ENCODE results near the gene ASH1L.
"Not testable (repeated sequence)": the region's sequence is repeated elsewhere in the genome, so short reads cannot be mapped to it uniquely, and the experiment has no call there.

Gene ASH1L

GRCh38 chr1:155457266-155457665, 105.3 kb downstream of the ASH1L start:
- TF ChIP-seq, protein P1, sequence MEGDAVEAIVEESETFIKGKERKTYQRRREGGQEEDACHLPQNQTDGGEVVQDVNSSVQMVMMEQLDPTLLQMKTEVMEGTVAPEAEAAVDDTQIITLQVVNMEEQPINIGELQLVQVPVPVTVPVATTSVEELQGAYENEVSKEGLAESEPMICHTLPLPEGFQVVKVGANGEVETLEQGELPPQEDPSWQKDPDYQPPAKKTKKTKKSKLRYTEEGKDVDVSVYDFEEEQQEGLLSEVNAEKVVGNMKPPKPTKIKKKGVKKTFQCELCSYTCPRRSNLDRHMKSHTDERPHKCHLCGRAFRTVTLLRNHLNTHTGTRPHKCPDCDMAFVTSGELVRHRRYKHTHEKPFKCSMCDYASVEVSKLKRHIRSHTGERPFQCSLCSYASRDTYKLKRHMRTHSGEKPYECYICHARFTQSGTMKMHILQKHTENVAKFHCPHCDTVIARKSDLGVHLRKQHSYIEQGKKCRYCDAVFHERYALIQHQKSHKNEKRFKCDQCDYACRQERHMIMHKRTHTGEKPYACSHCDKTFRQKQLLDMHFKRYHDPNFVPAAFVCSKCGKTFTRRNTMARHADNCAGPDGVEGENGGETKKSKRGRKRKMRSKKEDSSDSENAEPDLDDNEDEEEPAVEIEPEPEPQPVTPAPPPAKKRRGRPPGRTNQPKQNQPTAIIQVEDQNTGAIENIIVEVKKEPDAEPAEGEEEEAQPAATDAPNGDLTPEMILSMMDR (IDR thresholded peaks at IDR 0.05; ENCODE audit: low read depth, low read length) = no peak
- TF ChIP-seq, protein P2, sequence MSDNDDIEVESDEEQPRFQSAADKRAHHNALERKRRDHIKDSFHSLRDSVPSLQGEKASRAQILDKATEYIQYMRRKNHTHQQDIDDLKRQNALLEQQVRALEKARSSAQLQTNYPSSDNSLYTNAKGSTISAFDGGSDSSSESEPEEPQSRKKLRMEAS (IDR thresholded peaks at IDR 0.05; ENCODE audit: low read depth, low read length) = no peak
- TF ChIP-seq POLR2A (IDR thresholded peaks at IDR 0.05; ENCODE audit: extremely low read depth, insufficient read length) (no peak), MYC (IDR thresholded peaks at IDR 0.05; ENCODE audit: low read depth, low read length) (no peak)
- no peak overlapping the region for H3K4me3 ChIP-seq (ENCODE audit: low read depth, low read length)

GRCh38 chr1:155455588-155456195, 106.9 kb downstream of the ASH1L start:
- TF ChIP-seq, protein P1 (IDR thresholded peaks at IDR 0.05; ENCODE audit: low read depth, low read length) = no peak
- TF ChIP-seq MYC (IDR thresholded peaks at IDR 0.05; ENCODE audit: low read depth, low read length) = no peak
- TF ChIP-seq POLR2A (IDR thresholded peaks at IDR 0.05; ENCODE audit: extremely low read depth, insufficient read length) = no peak
- TF ChIP-seq, protein P2 (IDR thresholded peaks at IDR 0.05; ENCODE audit: low read depth, low read length) = no peak
- no peak overlapping the region for H3K4me3 ChIP-seq (ENCODE audit: low read depth, low read length)
- no peak for DNase-seq (ENCODE audit: low read depth)

More at GRCh38 chr1:155457266-155457665, 105.3 kb downstream of the ASH1L start:
- no peak for DNase-seq (ENCODE audit: low read depth)

DNA sequence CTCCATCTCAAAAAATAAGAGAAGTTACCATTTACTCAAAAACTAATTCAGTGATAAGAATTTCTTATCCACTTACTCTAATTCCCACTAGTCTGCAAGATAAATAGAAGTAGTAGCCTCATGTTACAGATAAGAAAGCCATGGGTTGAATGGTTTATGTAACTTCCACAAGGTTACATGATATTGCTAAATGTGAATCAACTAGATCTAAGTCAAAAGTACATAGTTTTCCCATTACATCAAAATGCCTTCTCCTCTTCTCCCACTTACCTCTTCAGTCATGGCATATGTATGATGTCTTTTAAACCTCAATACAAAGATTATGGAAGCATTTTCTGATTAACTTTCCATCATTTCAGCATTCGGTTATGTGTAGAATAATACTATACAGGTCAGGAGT, 108.5 kb downstream of the ASH1L start:
- H3K4me3 ChIP-seq (ENCODE audit: low read depth, low read length) = no peak overlapping the region
- TF ChIP-seq MYC (IDR thresholded peaks at IDR 0.05; ENCODE audit: low read depth, low read length) (no peak), POLR2A (IDR thresholded peaks at IDR 0.05; ENCODE audit: extremely low read depth, insufficient read length) (no peak)
- TF ChIP-seq, protein P2 (IDR thresholded peaks at IDR 0.05; ENCODE audit: low read depth, low read length) = no peak
- TF ChIP-seq, protein P1 (IDR thresholded peaks at IDR 0.05; ENCODE audit: low read depth, low read length) = no peak
- DNase-seq (ENCODE audit: low read depth) = no peak

DNA sequence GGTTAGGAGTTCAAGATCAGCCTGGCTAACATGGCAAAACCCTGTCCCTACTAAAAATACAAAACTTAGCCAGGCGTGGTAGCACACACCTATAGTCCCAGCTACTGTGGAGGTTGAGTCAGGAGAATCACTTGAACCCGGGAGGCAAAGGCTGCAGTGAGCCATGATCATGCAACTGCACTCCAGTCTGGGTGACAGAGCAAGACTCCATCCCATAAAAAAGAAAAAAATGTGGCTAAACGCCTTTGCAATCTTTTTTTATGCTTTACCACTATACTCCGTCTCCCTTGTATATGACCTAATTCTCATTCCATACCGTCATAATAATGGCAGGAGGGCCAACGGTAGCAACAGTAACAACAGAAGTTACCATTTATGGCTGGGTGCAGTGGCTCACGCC, 109.5 kb downstream of the ASH1L start:
- H3K4me3 ChIP-seq (ENCODE audit: low read depth, low read length) = no peak overlapping the region
- no peak for DNase-seq (ENCODE audit: low read depth)
- no peak for TF ChIP-seq POLR2A (IDR thresholded peaks at IDR 0.05; ENCODE audit: extremely low read depth, insufficient read length)
- no peak for TF ChIP-seq MYC (IDR thresholded peaks at IDR 0.05; ENCODE audit: low read depth, low read length)
- TF ChIP-seq, protein P2 (IDR thresholded peaks at IDR 0.05; ENCODE audit: low read depth, low read length) = no peak
- TF ChIP-seq, protein P1 (IDR thresholded peaks at IDR 0.05; ENCODE audit: low read depth, low read length) = no peak

DNA sequence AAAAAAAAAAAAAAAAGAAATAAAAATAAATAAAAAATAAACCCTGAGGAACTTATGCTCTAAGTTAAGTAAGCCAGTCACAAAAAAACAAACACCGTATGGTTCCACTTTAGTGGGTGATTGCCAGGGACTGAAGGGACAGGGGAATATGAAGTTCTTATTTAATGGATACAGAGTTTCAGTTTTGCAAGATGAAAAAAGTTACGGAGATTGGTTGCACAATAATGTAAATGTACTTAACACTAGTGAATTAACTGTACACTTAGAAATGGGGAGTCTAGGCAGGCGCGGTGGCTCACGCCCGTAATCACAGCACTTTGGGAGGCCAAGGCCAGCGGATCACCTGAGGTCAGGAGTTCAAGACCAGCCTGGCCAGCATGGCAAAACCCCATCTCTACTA, 111.4 kb downstream of the ASH1L start:
- no peak for TF ChIP-seq POLR2A (IDR thresholded peaks at IDR 0.05; ENCODE audit: extremely low read depth, insufficient read length)
- DNase-seq (ENCODE audit: low read depth) = no peak
- H3K4me3 ChIP-seq (ENCODE audit: low read depth, low read length) = no peak overlapping the region

GRCh38 chr1:155442431-155442830, 120.2 kb downstream of the ASH1L start:
- H3K4me3 ChIP-seq (ENCODE audit: low read depth, low read length); DNase-seq (ENCODE audit: low read depth): not testable (repeated sequence)

- no peak for DNase-seq (ENCODE audit: low read depth)
- TF ChIP-seq POLR2A (IDR thresholded peaks at IDR 0.05; ENCODE audit: extremely low read depth, insufficient read length) = no peak
- H3K4me3 ChIP-seq (ENCODE audit: low read depth, low read length) = no peak overlapping the region
Observed at GRCh38 chr1:155437405-155437804, 125.2 kb downstream of the ASH1L start.

DNA sequence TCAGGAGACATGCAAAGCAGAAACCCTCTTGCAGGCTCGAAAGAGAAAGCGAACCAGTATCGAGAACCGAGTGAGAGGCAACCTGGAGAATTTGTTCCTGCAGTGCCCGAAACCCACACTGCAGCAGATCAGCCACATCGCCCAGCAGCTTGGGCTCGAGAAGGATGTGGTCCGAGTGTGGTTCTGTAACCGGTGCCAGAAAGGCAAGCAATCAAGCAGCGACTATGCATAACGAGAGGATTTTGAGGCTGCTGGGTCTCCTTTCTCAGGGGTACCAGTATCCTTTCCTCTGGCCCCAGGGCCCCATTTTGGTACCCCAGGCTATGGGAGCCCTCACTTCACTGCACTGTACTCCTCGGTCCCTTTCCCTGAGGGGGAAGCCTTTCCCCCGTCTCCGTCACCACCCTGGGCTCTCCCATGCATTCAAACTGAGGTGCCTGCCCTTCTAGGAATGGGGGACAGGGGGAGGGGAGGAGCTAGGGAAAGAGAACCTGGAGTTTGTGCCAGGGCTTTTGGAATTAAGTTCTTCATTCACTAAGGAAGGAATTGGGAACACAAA, 128.7 kb downstream of the ASH1L start:
- not testable (repeated sequence) for H3K4me3 ChIP-seq (ENCODE audit: low read depth, low read length); DNase-seq (ENCODE audit: low read depth)

DNA sequence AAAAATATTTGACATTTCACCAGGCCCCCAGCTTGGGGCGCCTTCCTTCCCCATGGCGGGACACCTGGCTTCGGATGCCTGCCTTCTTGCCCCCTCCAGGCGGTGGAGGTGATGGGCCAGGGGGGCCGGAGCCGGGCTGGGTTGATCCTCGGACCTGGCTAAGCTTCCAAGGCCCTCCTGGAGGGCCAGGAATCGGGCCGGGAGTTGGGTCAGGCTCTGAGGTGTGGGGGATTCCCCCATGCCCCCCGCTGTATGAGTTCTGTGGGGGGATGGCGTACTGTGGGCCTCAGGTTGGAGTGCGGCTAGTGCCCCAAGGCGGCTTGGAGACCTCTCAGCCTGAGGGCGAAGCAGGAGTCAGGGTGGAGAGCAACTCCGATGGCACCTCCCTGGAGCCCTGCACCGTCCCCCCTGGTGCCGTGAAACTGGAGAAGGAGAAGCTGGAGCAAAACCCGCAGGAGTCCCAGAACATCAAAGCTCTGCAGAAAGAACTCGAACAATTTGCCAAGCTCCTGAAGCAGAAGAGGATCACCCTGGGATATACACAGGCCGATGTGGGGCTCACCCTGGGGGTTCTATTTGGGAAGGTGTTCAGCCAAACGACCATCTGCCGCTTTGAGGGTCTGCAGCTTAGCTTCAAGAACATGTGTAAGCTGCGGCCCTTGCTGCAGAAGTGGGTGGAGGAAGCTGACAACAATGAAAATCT, 129.3 kb downstream of the ASH1L start:
- DNase-seq (ENCODE audit: low read depth); H3K4me3 ChIP-seq (ENCODE audit: low read depth, low read length): not testable (repeated sequence)
